Stimulated activated CD4-positive, alpha-beta T cell treated with anti-CD3 and anti-CD28 coated beads, Interleukin-4, amount 100 ng/mL, for 4 hours (primary cell): ENCODE data around the gene LDLRAD3.

Experiments used
- DNase-seq, 2 experiments: peaks; one replicate each; pipeline ENCODE4 v3.0.0-alpha.2; 2020

Gene LDLRAD3

DNA sequence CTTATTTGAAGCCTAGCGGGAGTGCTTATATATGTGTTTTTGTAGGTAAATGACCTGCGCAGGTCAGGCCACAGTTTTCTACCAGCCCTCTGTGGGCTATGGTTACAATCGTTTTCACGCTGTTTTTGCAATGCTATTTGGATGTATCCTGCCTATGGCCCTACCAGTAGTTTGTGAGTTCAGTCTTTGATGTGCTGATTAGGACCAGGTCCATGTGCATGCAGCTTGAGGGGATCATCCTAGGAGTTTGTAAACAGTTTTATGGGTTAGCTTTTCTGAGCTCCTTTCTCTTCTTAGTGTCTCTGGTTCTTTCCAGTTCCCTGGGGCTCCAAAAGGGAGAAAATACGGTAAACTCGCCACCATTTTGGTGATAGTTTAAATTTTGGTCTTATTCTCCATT, 142.5 kb downstream of the LDLRAD3 start:
- no peak for DNase-seq

DNA sequence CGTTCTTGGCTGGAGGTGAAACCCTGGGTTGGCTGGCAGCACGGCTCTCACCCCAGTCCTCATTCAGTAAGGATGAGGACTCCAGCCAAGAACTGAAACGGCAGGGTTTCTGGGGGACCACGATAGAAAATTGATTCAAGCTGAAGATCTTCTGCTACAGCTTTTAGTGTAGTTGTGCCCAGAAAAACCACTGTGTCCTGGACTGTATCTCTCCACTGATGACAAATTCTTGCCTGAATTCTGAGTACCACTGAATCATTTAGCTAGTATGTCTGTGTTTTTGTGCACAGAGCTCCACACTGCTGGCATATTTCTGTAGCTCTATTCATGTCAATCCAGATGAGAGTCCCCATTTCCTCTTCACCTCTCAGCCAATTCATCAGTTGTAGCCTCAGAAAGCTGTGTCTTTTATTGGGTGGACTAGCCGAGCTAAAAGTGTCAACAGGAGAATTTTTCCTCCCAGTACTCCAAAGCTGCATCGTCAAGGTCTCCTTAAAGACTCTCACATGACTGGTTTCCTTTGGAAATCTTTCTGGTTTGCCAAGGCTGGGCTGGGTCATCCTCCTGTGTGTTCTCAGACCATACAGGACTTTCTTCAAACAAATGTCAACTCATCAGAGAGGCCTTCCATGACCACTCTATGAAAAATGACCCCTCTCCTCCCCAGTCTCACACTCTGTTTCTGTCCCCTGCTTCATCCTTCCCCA, 144.6 kb downstream of the LDLRAD3 start:
- no peak for DNase-seq

DNA sequence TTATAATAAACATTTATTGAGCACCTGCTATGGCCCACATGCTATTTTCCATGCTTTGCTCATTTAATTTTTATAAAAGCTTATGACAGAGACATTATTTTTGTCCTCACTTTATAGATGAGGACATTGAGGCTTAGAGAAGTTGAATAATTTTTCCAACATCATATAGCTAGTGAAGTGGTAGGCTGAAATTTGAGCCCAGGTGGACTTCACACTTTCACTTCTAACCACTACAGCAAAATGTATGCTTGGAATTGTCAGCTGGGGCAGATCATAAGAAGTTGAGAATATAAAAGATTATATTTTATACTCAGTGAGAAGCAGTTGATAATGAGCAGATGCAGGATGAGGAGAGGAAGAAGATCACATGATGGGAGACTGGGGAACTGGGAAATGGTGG, 146.1 kb downstream of the LDLRAD3 start:
- DNase-seq = no peak

DNA sequence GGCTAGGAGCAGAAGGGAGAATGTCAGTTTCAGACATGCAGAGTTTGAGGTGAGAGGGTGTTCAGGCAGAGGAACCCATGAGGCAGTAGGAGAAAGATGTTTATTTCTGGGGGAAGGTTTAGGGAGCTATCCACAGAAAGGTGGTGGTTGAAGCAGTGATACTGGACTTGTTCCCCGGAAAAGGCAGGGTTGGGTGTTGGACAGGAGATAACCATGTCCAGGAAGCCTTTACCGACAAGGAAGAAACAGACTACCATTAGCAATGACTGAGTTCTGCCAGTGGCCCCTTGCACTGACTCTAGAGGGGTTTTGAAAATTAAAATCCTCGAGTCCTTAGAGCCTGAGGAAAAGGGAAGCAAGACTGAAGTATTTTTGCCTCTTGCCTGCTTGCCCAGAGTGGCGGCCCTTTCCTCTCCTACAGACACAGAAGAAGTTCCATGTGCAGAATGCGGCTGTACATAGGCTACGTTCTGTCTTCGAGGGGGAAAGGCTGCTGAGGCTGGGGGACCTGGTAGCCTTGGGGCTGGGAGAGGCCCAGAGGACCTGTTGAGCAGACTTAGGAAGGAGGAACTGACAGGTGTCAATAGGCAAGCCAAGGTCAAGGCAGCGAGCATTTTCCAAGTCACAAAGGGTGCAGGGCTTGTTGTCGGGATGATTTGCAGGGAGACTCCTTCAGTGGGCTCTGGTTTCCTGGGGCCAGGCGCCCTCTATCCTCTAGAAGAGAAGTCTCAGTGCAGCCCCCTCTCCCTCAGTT, 146.7 kb downstream of the LDLRAD3 start:
- DNase-seq = no peak

DNA sequence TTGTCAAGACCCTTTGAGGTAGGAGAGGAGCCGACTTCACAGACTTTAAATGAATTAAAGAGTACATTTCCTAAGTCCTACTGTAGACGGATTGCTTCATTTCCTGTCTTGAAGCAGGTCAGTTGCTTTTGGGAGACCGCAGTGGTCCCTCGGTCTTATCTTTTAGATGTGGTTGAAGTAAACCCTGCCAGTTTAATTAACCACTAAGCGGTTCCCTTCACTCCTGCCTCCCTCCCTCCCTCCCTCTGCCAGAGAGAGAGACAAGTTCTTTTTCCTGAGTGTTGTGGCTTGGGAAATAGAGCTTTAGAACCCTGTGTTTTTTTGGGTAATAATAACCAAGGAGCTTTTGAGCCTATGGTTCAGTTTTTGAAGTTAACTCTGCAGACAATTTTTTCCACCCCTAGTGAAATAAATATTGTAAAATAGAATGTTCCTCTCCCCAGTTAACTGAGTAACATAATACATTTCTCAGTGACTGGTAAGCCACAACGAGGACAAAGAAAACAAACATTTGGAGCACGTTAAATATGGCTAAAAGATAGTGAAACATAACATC, 147.5 kb downstream of the LDLRAD3 start:
- DNase-seq = no peak

DNA sequence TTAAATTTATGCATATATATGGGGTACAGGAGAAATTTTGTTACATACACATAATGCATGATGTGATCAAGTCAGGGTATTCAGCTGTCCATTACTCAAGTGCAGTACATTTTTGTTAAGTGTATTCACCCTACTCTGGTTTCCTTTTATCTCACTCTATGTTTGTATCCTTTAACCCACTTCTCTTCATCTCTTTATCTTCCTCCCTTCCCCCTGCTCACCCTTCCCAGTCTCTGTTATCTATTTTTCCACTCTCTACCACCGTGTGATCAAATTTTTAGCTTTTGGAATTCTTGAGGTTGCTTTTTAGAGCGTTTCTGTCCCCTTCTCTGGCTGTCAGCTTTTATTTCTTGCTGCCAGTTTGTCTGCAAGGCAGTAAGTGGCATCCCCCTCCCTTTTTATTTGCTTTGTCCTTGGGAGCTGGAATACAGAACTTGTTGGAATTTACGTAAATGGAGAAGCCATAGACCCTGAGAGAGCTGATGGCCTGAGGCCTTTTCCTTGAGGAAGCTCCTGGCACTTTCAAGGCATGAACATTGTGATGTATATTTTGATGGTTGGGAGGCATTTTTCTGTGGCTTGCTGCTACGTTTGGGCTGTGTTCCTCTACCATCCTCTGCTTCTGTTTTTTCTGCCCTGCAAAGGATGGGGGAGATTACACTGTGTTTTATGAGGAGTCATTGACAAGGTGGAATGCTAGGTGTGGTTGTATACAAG, 148.6 kb downstream of the LDLRAD3 start:
- DNase-seq = no peak

DNA sequence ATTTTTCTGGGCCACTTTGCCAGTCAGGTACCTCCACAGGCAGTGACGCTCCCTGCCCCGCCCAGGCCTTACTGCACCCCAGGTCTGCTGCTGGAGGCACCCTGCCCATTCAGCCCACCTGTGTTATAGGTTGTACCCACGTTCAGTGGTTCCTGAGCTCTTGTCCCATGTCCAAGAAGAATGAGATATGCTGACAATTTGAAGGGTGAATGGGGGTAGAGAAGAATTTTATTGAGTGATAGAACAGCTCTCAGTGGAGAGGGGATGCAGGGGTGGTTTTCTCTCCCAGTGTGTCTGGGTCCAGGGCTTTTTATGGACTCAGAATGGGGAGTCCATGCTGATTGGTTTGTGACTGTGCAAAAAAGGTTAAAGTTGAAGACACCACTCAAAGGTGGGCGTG, 149.7 kb downstream of the LDLRAD3 start:
- DNase-seq = no peak

DNA sequence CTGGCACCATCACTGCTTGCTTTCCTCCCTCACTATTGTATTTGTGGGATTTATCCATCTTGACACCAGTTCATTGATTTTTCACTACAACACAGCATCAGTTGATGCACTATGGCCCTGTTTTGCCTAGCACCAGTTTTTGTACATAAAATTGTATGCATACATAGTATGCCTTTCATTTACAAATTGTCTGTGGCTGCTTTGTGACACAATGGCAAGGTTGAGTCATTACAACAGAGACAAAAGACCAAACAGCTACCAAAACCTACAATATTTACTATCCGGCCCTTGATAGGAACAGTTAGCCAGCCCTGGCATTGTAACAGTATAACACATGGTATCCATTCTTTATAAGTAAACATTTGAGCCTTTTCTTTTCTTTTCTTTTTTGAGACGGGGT, 150.3 kb downstream of the LDLRAD3 start:
- DNase-seq = no peak

DNA sequence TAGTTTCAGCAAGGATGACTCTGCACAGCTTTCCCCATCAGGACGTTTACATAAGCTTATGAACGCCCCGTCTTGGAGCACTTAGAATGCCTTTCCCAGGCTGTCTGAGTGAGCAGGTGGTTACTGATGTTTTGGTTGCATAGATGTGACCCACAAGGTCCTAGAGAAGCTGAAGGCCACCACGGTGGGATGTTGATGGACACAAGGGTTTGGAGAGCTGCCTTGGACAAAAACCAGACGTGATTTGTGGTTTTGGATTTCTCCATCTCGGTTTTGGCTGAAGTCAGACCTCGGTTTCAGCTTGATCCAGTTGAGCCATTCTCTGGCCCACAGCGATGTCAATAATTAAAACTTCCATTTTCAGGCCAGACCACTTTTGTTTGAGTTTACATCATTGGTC, 151.9 kb downstream of the LDLRAD3 start:
- no peak for DNase-seq

DNA sequence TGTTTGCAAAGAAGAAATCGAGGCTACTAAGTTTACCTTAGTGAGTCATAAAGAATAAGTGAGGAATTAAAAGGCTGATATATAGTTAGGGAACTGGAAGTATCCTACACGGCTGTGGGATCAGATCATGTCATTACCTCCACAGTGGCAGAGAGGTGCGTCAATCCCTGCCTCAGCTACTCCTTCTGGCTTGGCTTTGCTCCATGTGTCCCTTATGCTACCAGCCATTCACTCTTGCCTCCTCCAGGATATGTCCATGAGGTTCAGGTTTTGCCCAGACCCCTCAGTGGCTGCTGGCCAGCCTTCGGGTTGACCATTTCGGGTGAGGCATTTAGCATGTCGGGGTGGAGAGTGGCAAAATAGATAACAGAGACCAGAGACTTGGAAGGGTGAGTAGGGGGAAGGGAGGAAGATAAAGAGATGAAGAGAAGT, 153.4 kb downstream of the LDLRAD3 start:
- DNase-seq = no peak

DNA sequence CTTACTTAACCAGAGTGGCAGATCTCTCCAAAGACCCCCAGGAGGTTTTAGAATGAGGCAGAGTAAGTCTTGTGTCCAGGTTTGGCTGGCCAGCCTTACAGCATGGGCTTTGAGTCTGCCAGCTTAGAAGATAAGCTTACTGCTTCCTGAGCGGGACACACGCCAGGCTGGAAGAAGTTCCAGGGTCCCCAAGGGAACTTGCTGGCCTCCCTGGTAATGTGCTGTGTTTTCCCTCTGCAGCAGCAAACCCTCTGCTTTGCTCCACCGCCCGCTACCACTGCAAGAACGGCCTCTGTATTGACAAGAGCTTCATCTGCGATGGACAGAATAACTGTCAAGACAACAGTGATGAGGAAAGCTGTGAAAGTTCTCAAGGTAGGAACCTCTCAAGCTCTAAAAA, 154.2 kb downstream of the LDLRAD3 start:
- no peak for DNase-seq

DNA sequence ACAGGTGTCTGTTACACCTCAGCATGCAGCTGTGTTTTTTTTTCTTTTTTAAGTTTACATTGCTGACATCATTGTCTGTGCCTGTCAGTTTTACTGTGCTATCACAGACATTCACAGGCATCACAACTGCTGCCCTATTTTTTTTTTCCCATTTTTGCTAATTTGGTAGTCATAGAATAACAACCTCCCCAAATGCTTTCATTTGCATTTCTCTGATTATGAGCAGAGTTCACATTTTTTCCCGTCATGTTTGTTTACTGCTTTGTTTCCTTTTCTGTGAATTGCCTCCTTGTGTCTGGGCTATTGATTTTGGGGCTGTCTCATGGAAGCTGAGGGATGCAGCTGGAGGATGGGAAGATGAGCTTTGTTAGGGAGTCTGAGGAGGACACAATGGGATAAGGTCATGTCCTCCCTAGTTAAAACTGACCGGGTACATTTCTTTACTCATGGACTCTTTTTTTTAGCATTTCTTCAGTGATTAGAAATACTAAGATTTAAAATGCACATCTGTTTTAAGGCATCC, 155.1 kb downstream of the LDLRAD3 start:
- no peak for DNase-seq

DNA sequence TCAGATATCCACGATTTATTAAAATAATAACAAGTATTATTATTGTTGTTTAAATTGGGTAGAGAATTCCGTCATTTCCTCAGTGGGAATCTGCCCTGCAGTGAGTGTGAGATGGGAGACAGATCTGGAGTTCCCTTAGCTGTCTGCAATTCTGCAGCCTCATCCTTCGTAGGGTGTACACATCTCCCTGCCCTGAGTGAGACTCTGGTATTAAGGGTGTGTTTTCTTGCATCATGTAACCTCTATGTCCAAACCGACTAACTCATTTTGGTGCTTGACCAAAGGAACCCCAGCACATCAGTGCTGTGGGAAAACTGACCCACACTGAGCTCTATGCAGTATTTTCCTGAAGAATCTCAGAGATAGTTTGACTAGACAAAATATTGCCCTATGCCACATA, 157.6 kb downstream of the LDLRAD3 start:
- no peak for DNase-seq

DNA sequence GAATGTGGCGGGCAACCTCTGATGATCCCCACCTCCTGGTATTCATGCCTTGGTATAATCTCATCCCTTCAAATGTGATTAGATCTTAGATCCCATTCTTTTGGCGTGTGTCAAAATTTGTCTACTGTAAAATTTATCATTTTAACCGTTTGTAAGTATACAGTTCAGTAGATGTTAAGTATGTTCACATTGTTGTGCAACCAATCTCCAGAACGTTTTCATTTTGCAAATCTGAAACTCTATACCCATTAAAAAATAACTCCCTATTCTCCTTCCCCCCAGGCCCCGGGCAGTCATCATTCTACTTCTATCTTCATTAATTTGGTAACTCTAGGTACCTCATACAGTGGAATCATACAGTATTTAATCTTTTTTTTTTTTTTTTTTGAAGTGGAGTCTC, 159.0 kb downstream of the LDLRAD3 start:
- no peak for DNase-seq

DNA sequence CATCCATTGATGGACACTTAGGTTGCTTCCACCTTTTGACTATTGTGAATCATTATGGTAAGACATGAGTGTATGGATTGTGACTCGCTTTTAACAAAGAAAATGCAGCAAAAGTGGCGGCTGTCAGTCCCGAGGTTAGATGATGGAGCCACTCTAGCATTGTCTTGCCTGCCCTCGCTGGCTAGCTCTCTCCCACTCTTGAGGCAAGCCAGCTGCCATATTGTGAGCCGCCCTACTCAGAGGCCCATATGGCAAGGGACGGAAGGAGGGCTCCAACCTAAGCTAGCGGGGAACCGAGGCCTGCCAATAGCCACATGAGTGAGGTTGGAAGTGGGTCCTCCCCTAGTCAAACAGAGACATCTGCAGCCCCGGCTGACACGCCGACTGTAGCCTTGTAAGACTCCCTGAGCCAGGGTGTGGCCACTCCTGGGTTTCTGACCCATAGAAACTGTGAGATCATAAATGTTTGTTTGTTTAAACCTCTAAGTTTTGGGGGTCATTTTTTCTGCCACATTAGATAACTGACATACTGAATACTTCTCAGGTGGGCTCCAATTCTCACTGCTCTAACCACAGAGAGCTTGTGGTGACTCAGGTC, 160.2 kb downstream of the LDLRAD3 start:
- DNase-seq = no peak

DNA sequence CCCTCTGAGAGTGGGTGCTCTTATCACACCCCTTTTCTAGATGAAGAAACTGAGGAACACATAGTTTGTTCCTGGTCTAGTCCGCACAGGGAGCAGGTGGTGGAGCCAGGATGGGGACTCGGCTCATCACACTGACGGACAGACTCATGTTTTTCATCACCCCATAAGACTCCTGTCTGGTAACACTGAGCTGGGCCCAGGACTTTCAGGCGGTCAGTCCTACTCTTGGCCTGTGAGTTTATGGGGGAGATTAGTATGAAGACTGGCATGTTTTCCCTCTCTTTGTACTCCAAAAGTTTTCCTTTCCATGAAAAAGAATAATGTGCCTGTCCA, 160.8 kb downstream of the LDLRAD3 start:
- no peak for DNase-seq

DNA sequence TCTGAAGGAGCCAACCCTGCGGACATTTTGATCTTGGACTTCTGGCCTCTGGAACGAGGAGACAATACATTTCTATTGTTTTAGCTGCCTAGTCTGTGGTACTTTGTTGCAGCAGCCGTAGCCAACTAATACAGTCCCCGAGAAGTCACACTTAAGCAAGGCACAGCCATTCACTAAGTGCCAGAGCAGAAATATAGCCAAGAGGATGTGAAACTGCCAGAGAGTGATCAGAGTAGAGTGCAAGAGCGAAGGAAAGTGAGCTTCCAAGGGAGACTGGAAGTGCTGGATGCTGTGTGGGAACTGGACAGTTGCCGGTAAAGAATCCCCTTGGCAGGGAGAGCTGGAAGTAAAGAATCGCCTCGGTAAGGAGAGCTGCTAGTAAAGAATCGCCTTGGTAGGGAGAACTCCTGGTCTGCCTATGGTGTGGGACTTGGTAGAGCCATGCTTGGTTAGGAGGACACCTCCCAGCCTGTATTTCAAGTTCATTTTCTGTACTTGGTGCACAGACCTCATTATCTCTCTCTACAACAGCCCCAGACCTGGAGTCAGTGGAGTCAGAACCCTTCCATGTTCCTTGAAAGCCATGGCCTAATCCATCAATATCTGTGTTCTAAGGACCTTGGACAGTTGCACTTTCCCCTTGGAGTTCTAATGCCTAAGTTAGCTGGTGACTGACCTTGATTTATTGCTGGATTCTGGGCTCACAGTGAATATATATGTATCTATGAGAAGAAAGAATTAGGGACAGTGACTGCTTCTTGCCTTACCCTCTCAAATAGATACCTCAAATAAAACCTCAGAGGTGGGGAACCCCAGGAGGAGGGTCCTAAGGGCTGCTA, 162.1 kb downstream of the LDLRAD3 start:
- DNase-seq = no peak

DNA sequence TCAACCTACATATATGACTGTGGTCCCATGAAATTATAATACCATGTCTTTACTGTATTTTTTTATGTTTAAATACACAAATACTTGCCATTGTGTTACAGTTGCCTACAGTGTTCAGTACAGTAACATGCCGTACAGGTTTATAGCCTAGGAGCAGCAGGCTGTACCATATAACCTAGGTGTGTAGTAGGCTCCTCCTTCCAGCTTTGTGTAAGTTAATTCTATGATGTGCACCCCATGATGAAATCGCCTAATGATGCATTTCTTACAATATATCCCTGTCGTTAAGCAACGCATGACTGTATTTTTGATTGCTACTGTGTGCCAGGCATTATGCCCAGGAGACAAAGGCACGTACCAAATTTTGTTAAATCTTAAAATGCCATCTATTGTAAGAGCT, 163.7 kb downstream of the LDLRAD3 start:
- no peak for DNase-seq

DNA sequence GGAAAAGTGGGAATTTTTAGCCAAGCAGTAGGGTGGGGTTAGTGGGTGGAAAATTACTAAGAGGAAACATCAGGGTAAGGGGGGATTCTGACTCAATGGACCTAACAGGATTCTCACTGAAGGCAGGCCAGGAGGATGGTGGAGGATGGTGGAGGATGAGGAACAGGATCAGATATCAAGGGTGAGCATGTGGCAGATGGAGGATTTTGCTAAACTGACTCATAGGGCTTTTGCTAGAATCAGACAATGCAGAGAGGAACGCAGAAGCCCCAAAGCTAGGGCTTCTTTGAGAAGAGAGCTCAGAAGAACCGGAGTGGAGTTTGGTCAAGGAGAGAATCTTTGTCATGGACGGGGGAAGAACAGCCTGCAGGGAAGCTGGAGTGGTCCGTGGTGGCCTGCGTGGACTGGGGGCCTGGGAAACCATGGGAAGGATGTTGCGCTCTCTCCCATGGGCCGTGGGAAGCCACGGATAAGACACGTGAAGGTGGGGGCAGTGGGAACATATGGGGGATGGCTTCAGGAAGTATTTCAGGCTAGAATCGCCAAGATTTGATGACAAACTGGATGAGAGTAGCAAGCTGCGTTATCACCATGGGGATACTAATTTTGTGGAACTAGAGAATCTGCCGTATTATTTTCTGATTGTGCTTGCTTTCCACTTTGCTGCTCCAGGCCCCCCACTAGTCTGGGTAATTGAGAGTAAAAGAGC, 165.2 kb downstream of the LDLRAD3 start:
- DNase-seq = no peak

DNA sequence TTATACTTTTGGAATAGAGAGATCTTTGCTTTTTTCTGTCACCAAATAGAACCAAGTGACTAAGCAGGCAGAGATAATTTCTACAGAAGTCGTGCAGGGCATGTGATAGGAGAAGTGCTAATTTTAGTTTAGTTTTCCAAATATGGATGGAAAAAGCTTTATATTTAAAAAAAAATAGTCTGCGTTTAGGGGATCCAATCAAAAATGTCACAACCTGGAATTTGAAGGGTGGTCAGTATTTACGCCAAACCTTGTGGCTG, 165.7 kb downstream of the LDLRAD3 start:
- DNase-seq = no peak

DNA sequence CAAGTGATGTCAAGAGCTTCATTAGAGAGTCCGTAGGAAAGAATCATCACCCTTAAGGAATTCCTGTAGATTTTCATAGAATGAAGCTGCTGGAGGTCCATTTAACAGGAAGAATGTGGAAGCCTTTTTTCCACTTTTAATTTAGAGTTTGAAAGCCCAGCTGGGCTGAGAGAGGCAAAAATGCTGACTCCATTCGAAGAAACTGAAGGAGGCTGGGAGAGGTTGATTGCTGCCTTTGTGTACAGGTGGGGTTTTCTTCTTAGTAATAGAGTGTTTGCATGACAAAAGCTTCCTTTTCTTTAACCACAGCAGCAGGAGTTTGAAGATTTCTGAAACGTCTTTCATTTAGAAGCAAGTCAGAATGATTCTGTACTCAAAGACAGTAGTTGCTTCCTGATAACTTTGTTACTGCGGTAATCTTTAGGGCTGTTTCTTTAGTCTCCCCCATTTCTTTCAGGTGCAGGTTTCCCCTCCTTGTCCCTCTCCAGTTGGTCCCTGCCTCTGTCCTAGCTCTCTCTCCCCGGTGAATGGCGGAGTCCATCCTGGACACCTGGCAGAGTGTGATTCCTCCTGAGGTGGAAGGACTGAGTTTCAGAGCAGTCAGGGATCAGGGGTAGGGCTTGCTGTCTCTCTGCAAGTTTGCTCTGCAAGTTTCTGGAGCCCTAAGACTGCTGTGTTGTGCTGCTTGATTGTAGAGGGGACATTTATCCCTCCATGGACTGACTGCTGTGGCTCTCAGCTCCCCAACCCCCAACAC, 166.2 kb downstream of the LDLRAD3 start:
- DNase-seq = no peak
